HG02884 (cell line): ENCODE measurements around the gene STK32B.
"Not testable (repeated sequence)": the region's sequence is repeated elsewhere in the genome, so short reads cannot be mapped to it uniquely, and the experiment has no call there.

Experiments used
- ATAC-seq: cut with Tn5 transposase; IDR thresholded peaks from one replicate; pipeline ENCODE4 v1.9.1; 2021; ENCODE audit warnings: mild to moderate bottlenecking, moderate library complexity; ENCODE audit not compliant: unreplicated experiment

STK32B gene

DNA sequence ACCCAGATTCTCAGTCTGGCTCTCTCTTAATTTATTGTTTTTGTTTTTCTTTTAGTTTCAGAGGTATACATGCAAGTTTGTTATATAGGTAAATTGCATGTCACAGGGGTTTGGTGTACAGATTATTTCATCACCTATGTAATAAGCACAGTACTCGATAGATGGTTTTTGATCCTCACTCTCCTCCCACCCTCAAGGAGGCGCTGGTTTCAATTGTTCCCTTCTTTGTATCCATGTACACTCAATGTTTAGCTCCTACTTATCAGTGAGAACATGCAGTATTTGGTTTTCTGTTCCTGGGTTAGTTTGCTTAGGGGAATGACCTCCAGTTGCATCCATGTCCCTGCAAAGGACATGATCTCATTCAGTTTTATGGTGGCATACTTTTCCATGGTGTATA is 198.4 kb downstream of the STK32B start:
- no peak for ATAC-seq

GRCh38 chr4:5250536-5250935 is 199.3 kb downstream of the STK32B start:
- not testable (repeated sequence) for ATAC-seq

DNA sequence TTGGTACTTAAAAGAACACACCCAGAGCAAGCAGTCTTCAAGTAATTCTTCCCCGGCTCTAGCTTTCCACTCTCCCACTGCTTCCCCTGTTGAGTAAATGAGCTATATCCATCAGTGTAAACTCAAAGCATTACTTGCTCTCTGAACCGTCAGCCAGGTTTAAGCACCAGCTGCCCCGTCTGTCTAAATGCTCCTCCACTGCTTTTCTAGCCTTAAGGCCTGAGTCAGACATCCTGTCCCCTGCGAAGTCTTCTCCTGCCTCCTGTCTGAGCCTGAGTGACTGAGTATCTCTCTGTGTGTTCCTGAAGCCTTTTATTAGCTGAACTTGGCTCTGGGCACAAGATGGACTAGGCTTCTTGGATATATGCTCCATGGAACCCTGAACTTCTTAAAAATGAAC is 205.1 kb downstream of the STK32B start:
- no peak for ATAC-seq

GRCh38 chr4:5257086-5257485 is 205.8 kb downstream of the STK32B start:
- no peak for ATAC-seq

DNA sequence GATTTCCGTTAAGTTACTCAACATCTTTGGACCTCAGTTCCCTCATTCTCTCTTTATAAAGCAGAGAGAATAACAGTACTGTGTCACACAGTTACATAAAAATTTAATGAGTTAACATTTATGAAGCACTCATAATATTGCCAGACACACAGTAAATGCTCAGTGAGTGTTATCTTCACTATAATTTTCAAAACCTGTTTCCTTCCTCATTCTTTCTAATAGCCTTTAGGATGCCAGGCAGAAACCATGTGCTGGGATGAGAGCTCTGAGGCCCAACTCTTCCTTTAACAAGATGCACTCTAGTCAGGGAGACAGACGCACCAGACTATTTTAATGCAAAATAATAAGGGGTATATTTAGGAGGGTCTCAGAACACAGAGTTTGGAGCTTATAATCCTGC is 208.2 kb downstream of the STK32B start:
- ATAC-seq = no peak

- ATAC-seq = no peak
Observed at GRCh38 chr4:5260121-5260520, 208.8 kb downstream of the STK32B start.

GRCh38 chr4:5261866-5262265 is 210.6 kb downstream of the STK32B start:
- ATAC-seq = no peak

DNA sequence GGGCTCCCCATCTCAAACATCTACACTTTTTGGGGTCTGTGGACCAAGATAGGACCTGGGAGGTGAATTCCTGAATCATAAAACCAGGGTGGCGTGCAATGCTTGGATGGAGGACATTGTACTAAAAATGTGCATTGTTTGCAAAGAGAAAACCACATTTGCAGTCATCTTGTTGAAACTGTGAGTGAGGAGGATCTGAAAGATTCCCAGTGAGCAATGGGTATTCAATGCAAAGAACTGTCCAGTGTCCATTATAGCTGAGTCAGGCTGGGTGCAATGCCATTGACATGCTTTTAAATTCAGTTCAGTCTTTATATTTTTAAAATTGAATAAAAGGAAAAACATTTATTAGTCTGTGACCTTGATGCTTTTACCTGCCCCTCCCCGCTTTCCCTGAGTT is 215.7 kb downstream of the STK32B start:
- ATAC-seq = no peak

DNA sequence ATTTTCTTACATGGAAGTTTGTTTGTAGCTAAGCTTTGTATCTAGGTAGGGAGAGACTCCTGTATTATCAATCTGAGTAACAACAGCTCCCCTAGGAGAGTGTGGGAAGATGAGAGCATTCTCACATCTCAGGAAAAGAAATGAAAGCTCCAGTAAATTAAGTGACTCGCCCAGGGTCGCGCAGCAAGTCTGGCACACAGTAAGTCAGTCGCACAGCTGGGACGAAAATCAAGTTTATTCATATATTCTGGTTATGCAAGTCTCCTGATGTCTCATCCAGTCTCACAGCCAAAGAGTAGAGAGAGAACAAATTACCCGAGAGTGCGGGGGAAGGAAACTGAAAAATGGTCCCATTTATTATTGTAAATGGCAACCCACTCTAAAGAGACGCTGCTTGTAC is 216.1 kb downstream of the STK32B start:
- ATAC-seq = no peak

- no peak for ATAC-seq
Observed at GRCh38 chr4:5276475-5277075, 225.3 kb downstream of the STK32B start.

GRCh38 chr4:5277079-5277478 is 225.8 kb downstream of the STK32B start:
- no peak for ATAC-seq

DNA sequence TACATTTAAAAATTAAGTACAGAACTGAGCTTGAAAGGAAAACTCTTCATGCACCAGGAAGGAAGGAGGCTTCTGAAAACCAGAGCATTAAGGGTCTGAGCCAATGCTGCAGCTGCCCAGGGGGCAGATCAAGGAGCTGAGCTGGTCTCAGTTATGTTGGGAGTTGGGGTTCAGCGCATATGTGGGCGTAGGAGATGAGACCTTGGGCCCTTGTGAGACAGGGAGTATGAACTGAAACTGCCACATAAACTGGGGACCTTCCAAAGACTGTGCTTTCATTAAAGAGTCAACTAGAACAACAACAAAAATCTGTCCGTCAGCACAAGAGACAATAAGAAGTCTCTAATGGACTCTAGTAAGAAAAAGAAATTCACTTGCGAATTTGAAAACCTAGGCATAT is 226.9 kb downstream of the STK32B start:
- no peak for ATAC-seq

DNA sequence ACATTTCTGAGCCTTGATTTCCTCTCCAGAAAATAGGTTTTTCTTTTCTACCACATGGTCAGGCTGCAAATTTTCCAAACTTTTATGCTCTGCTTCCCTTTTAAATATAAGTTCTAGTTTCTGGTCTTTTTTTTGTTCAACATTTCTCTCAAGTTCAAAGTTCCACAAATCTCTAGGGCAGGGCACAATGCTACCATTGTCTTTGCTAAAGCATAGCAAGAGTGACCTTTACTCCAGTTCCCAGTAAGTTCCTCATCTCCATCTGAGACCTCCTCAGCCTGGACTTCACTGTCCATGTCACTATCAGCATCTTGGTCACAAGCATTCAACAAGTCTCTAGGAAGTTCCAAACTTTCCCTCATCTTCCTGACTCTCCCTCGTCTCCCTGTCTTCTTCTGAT is 228.8 kb downstream of the STK32B start:
- not testable (repeated sequence) for ATAC-seq

GRCh38 chr4:5280828-5281227 is 229.5 kb downstream of the STK32B start:
- no peak for ATAC-seq

DNA sequence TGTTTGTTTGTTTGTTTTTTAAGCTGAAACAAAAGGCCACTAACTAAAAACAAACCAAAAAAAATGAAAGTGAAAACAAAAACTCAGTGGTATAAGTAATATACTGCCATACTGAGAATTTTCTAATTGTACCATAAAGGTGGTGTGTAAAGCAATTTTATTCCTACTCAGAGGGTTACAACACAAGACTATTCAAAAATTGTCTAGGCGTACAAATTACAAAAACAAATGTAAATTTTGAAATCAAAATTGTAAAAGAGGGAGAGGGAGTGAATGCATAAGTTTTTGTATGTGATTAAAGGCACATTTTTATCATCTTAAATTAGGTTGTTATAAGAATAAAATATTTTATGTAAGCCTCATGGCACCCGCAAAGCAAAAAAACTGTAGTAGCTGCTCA is 232.6 kb downstream of the STK32B start:
- no peak for ATAC-seq

DNA sequence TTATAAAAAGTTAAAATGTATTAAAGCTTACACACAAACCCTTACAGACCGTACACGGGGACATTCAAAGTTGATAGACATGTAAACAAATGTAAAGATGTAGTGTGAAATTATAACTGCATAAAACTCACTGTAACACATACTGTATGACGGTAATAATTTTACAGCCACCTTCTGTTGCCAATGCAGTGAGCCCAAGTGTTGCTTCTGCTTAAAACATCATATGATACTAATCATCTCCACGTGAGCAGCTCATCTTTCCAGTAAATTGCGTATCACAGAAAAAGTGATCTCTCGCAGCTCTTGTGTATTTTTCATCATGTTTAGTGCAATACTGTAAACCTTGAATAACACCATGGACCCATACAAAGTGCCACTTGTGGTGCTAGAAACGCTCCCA is 233.2 kb downstream of the STK32B start:
- ATAC-seq = no peak

DNA sequence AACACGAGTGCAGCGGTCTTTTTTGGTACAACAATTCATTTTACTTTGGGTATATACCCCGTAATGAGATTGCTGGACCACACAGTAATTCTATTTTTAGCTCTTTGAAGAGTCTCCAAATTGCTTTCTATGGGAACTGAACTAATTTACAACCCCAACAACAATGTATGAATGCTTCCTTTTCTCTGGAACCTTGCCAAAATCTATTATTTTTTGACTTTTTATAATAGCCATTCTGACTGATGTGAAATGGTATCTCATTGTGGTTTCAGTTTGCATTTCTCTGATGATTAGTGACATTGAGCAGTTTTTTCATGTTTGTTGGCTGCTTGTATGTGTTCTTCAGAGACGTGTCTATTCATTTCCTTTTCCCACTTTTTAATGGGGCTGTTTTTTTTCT is 240.8 kb downstream of the STK32B start:
- no peak for ATAC-seq

DNA sequence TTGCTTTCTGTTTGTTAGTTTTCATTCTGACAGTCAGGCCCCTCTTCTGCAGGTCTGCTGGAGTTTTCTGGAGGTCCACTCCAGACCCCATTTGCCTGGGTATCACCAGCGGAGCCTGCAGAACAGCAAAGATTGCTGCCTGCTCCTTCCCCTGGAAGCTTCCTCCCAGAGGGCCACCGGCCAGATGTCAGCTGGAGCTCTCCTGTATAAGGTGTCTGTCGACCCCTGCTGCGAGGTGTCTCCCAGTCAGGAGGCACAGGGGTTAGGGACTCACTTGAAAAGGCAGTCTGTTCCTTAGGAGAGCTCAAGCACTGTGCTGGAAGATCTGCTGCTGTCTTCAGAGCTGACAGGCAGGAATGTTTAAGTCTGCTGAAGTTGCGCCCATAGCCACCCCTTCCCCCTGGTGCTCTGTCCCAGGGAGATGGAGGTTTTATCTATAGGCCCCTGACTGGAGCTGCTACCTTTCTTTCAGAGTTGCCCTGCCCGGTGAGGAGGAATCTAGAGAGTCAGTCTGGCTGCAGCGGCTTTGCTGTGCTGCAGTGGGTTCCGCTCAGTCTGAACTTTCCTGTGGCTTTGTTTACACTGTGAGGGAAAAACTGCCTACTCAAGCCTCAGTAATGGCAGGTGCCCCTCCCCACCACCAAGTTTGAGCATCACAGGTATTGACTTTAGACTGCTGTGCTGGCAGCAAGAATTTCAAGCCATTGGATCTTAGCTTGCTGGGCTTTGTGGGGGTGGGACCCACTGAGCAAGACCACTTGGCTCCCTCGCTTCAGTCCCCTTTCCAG is 246.9 kb downstream of the STK32B start:
- ATAC-seq = not testable (repeated sequence)

GRCh38 chr4:5300283-5300682 is 249.0 kb downstream of the STK32B start:
- ATAC-seq = no peak

DNA sequence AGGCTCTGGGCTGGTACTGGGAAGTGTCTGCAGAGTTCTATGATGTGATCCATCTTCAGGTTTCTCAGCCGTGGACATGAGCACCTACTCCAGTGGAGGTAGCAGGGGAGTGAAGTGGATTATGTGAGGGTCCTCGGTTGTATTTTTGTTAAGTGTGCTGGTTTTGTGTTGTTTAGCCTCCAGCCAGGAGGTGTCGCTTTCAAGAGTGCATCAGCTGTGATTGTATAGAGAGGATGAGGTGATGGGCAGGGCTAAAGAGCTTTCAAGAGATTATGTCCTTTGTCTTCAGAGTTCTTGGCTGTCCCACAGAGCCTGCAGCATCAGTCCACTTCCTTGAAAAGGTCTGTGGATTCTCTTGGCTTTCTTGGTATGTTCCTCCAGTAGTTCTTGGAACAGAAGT is 256.6 kb downstream of the STK32B start:
- no peak for ATAC-seq

DNA sequence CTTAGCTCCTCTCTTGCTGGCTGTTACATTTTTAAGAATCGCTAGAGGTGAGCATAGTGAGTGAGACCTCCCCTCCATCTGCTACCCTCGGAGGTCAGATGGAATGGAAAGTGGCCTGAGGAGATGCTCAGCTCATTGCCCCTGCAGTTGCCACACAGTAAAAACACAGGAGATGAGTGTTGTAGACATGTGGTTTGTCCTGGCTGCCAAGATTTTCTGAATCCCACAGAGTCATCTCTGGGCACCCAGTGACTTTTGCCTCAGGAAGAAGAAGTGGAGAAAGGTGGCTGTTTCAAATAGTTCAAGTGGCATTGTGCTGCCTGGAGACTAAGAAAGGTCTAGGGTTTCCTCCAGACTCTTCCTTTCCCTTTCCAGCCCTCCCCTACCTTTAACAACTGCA is 271.0 kb downstream of the STK32B start:
- no peak for ATAC-seq

DNA sequence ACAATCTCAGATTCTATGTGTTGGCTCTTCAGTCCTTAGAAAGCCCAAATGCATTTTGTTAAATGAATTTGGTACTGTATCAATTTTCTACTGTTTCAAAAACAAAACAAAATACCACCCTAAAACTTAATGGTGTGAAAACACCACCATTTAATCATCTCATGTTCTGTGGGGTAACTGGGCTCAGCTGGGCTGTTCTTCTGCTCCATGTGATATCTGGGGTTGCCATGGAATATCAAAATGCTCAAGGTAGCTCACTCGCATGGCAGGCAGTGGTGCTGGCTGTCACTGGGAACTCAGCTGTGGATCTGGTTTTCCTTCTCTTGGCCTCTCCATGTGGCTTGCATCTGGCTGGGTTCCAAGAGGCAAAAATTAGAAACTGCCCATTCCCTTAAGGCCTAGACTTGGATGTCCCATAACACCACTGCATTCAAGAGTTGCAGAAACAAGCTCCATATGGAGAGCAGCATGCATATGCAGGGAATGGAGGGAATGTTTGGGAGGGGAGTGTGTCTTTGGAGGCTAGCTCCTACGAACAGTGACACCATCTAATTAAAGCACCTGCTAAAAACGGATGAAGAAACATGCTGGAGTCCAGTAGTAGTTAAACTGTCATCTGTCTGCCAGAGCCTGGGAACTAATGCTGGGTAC is 279.2 kb downstream of the STK32B start:
- ATAC-seq = no peak
